SH-SY5Y (cell line): ENCODE data around the gene ATP5F1E.

Experiments used
- GATA2 ChIP-seq: IDR thresholded peaks from 2 replicates; pipeline ENCODE4 v1.6.1; 2011; ENCODE audit warnings: mild to moderate bottlenecking, low read depth, low read length
- GATA3 ChIP-seq: IDR thresholded peaks from 2 replicates; pipeline ENCODE4 v1.6.1; 2011; ENCODE audit warnings: low read depth, mild to moderate bottlenecking, low read length, moderate library complexity

DNA sequence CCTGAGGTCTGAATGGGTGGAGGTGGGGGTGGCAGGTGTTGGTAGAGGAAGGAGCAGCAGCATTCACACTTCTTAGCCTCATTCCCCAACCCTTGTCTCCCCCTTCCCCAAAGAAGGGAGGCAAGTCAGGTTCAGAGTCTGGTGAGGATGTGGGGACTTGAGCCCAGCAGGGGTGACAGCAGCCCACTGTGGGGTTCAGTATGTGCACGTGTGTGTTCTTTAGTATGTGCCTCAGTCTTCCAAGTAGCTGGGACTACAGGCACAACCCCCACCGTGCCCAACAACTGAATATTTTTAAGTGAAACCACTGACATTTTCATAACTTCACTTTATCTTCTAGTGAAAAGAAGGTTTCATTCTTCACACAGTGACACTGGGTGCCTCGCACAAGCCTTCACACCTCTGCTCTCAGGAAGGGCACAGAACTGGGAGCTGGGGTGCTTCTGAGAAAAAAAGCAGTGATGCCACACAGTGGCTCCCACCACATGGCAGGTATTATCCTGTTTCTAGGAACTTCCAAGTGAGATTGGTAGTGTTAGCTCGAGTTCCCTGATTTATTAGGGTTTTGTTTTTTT lies 43.9 kb upstream of the ATP5F1E start:
- TF ChIP-seq GATA3 (no peak), GATA2 (no peak)
